Measurements from ENCODE around the gene GSAP.

- no peak for TF ChIP-seq CTCF (IDR thresholded peaks at IDR 0.05; ENCODE audit: low read depth, low read length)
- no peak for TF ChIP-seq POLR2A (IDR thresholded peaks at IDR 0.05; ENCODE audit: extremely low read depth, insufficient read length)
- no peak for TF ChIP-seq MYC (IDR thresholded peaks at IDR 0.05; ENCODE audit: low read depth, low read length)
- 0 out of 2 replicates have a peak, but pooled peaks have one; percentile 11 for TF ChIP-seq MAX (IDR thresholded peaks at IDR 0.05; ENCODE audit: low read depth, low read length)
Observed at GRCh38 chr7:77308792-77309191, 107.4 kb downstream of the GSAP start.
